Vagina (tissue), 2 donors: ENCODE data around the gene CALR. TPM values are rescaled to one million over a fixed set of nuclear protein-coding genes. Genes with fewer than 3 reads are reported as not detected.
A peak's percentile ranks its signal among the peaks of the same experiment; 100 is the strongest.

Source experiments
- DNase-seq, 2 donors: peaks; one replicate each; pipeline ENCODE4 v3.0.0-alpha.2; 2017; ENCODE audit errors: extremely low spot score in 2 of 2
- H3K27ac ChIP-seq: fragments of 200-600 bp; sonication (generic); one replicate; pipeline ENCODE4 v1.5.1; 2019
- H3K27me3 ChIP-seq: fragments of 200-600 bp; sonication (generic); one replicate; pipeline ENCODE4 v1.5.1; 2019
- H3K36me3 ChIP-seq, 2 donors: fragments of 200-600 bp; sonication (generic); one replicate each; pipeline ENCODE4 v1.5.1; 2017 to 2019
- H3K4me1 ChIP-seq: fragments of 200-600 bp; sonication (generic); one replicate; pipeline ENCODE4 v1.5.1; 2019
- H3K4me3 ChIP-seq, 2 donors: fragments of 200-600 bp; sonication (generic); 1 replicate in 1 of 2; 2 replicates in 1 of 2; pipeline ENCODE4 v1.5.1; 2016 to 2019
- H3K9me3 ChIP-seq: fragments of 200-600 bp; sonication (generic); one replicate; pipeline ENCODE4 v1.5.1; 2019
- CTCF ChIP-seq, 3 experiments: fragments of 450-650 bp in 2 of 3; fragments of 200-600 bp in 1 of 3; sonication (generic) in 1 of 3; IDR thresholded peaks; one replicate each; pipeline ENCODE4 v1.5.1; 2017 to 2019; ENCODE audit warnings: antibody characterized with exemption in 3 of 3, mild to moderate bottlenecking in 2 of 3, moderate library complexity in 2 of 3
- POLR2A ChIP-seq, 2 donors: fragments of 450-650 bp; IDR thresholded peaks; one replicate each; pipeline ENCODE4 v1.6.1; 2017; ENCODE audit warnings: antibody characterized with exemption in 2 of 2, mild to moderate bottlenecking in 2 of 2, moderate library complexity in 2 of 2
- POLR2AphosphoS5 ChIP-seq, 2 donors: sonication (generic); formaldehyde crosslinking; IDR thresholded peaks; one replicate each; pipeline ENCODE4 v1.9.0; 2017; ENCODE audit warnings: antibody characterized with exemption in 2 of 2, mild to moderate bottlenecking in 2 of 2, low read depth in 1 of 2; ENCODE audit not compliant: insufficient read depth in 1 of 2
- intact Hi-C: fragments of 100-400 bp; cut with DNase I; formaldehyde crosslinking; loops from one replicate; pipeline ENCODE4 v1.15.1; 2023
- total RNA-seq: library from RNA; depleted of rRNA; stranded (reverse); fragments of >200 nt; gene quantifications from one replicate; pipeline ENCODE4 v1.2.3, GENCODE V29; 2016

Gene CALR
- total RNA-seq, 1 donor from 2014 or later: 303 TPM

- Histone ChIP-seq H3K9me3 (no peaks in the 10 kb centered on the region), H3K27ac (peak within 1 kb of the TSS; percentile 75), H3K36me3 (peaks cover 0 to 13% of the 10 kb centered on the region in 2 donors), H3K4me1 (peaks cover 27% of the 10 kb centered on the region), H3K4me3 (peak within 1 kb of the TSS; percentile 87 to 90), H3K27me3 (no peaks in the 10 kb centered on the region)
- intact Hi-C loops: no loop called here
- DNase-seq: no peak
- TF ChIP-seq POLR2AphosphoS5 (IDR thresholded peaks at IDR 0.05; ENCODE audit: insufficient read depth in 1 of 2, low read depth in 1 of 2) (peak; percentile 90 to 95), CTCF (IDR thresholded peaks at IDR 0.05) (no peak), POLR2A (IDR thresholded peaks at IDR 0.05) (no peak)
These were observed 4.9 kb upstream of the CALR start, which contains the start of gene FARSA for GRCh38 chr19:12933287-12934072. Gene FARSA, minus strand, starts transcription at chr19:12933711. Its CDS starts 15 bp downstream, at chr19:12933696.

- intact Hi-C loops: no loop called here
- Histone ChIP-seq H3K27ac (no peak overlapping the region), H3K9me3 (no peaks in the 10 kb centered on the region), H3K27me3 (no peaks in the 10 kb centered on the region), H3K4me1 (peaks cover 37% of the 10 kb centered on the region), H3K36me3 (peaks cover 0 to 6% of the 10 kb centered on the region in 2 donors), H3K4me3 (no peak overlapping the region)
- TF ChIP-seq POLR2AphosphoS5 (IDR thresholded peaks at IDR 0.05; ENCODE audit: insufficient read depth in 1 of 2, low read depth in 1 of 2): no peak
- TF ChIP-seq CTCF (IDR thresholded peaks at IDR 0.05): no peak
- no peak for TF ChIP-seq POLR2A (IDR thresholded peaks at IDR 0.05)
- DNase-seq: no peak
These were observed 3.3 kb upstream of the CALR start for GRCh38 chr19:12935071-12935470.

- no peak overlapping the region for H3K4me3 ChIP-seq
- TF ChIP-seq POLR2A (IDR thresholded peaks at IDR 0.05): no peak
- TF ChIP-seq POLR2AphosphoS5 (IDR thresholded peaks at IDR 0.05; ENCODE audit: insufficient read depth in 1 of 2, low read depth in 1 of 2): no peak
- TF ChIP-seq CTCF (IDR thresholded peaks at IDR 0.05): no peak
- DNase-seq: no peak
- H3K36me3 ChIP-seq: peaks cover 0 to 21% of the 10 kb centered on the region in 2 donors
- intact Hi-C loops: no loop called here
- peaks cover 50% of the 10 kb centered on the region for H3K4me1 ChIP-seq
- no peaks in the 10 kb centered on the region for H3K27me3 ChIP-seq
- no peaks in the 10 kb centered on the region for H3K9me3 ChIP-seq
- no peak overlapping the region for H3K27ac ChIP-seq
These were observed 1.8 kb upstream of the CALR start for GRCh38 chr19:12936582-12936981.

- Histone ChIP-seq H3K4me3 (peak overlapping the region; percentile 97 to 100), H3K9me3 (no peaks in the 10 kb centered on the region), H3K27me3 (no peaks in the 10 kb centered on the region), H3K4me1 (peaks cover 50% of the 10 kb centered on the region), H3K27ac (peak overlapping the region; percentile 55), H3K36me3 (peaks cover 0 to 28% of the 10 kb centered on the region in 2 donors)
- DNase-seq: no peak
- no peak for TF ChIP-seq POLR2A (IDR thresholded peaks at IDR 0.05)
- TF ChIP-seq CTCF (IDR thresholded peaks at IDR 0.05): no peak
- TF ChIP-seq POLR2AphosphoS5 (IDR thresholded peaks at IDR 0.05; ENCODE audit: insufficient read depth in 1 of 2, low read depth in 1 of 2): no peak
- intact Hi-C loops: no loop called here
These were observed 1.1 kb upstream of the CALR start for GRCh38 chr19:12937093-12937926.
